H9 (cell line): ENCODE measurements around the gene SCUBE1. TPM values are rescaled to one million over a fixed set of nuclear protein-coding genes. Genes with fewer than 3 reads are reported as not detected.
A peak's percentile ranks its signal among the peaks of the same experiment; 100 is the strongest.

Experiments used
- DNase-seq: peaks from one replicate; pipeline ENCODE4 v3.0.0-alpha.2; 2017
- H2AFZ ChIP-seq: one replicate; pipeline ENCODE4 v1.6.1; 2013; ENCODE audit warnings: mild to moderate bottlenecking, low read length, control low read depth, moderate library complexity
- H2AK5ac ChIP-seq: 2 replicates; pipeline ENCODE4 v1.6.1; 2013; ENCODE audit warnings: low read length, control low read depth, mixed read lengths; ENCODE audit not compliant: insufficient read length
- H2BK120ac ChIP-seq: one replicate; pipeline ENCODE4 v1.6.1; 2013; ENCODE audit warnings: low read depth, mild to moderate bottlenecking, low read length, control low read depth, inconsistent platforms; ENCODE audit not compliant: poor library complexity, severe bottlenecking
- H2BK12ac ChIP-seq: 2 replicates; pipeline ENCODE4 v1.6.1; 2013; ENCODE audit warnings: low read length, control low read depth, mixed read lengths, low read depth; ENCODE audit not compliant: insufficient read length
- H2BK15ac ChIP-seq: 2 replicates; pipeline ENCODE4 v1.6.1; 2013; ENCODE audit warnings: low read depth, low read length, control low read depth
- H2BK20ac ChIP-seq: one replicate; pipeline ENCODE4 v1.6.1; 2013; ENCODE audit warnings: low read depth, mild to moderate bottlenecking, low read length, control low read depth, inconsistent platforms; ENCODE audit not compliant: poor library complexity, severe bottlenecking
- H2BK5ac ChIP-seq: 2 replicates; pipeline ENCODE4 v1.6.1; 2013; ENCODE audit warnings: low read length, control low read depth, mixed read lengths; ENCODE audit not compliant: insufficient read length
- H3K14ac ChIP-seq: 2 replicates; pipeline ENCODE4 v1.6.1; 2013; ENCODE audit warnings: low read length, control low read depth; ENCODE audit not compliant: insufficient read depth
- H3K18ac ChIP-seq: 2 replicates; pipeline ENCODE4 v1.6.1; 2013; ENCODE audit warnings: low read depth, mild to moderate bottlenecking, mixed read lengths, low read length, control low read depth; ENCODE audit not compliant: insufficient read length
- H3K23ac ChIP-seq: 2 replicates; pipeline ENCODE4 v1.6.1; 2013; ENCODE audit warnings: low read length, control low read depth, mixed read lengths, low read depth; ENCODE audit not compliant: insufficient read length
- H3K23me2 ChIP-seq: 2 replicates; pipeline ENCODE4 v1.6.1; 2013; ENCODE audit warnings: low read depth, mild to moderate bottlenecking, mixed read lengths, low read length, control low read depth; ENCODE audit not compliant: insufficient read length, poor library complexity, severe bottlenecking
- H3K27ac ChIP-seq: 2 replicates; pipeline ENCODE4 v1.5.1; 2013; ENCODE audit warnings: low read length, control low read depth, mixed read lengths, low read depth; ENCODE audit not compliant: insufficient read length
- H3K27me3 ChIP-seq: 2 replicates; pipeline ENCODE4 v1.6.1; 2013; ENCODE audit warnings: low read length, control low read depth, inconsistent platforms; ENCODE audit not compliant: insufficient read depth
- H3K4ac ChIP-seq: 2 replicates; pipeline ENCODE4 v1.6.1; 2013; ENCODE audit warnings: low read depth, mild to moderate bottlenecking, control low read depth, inconsistent platforms, low read length, moderate library complexity
- H3K4me1 ChIP-seq: 2 replicates; pipeline ENCODE4 v1.6.1; 2013; ENCODE audit warnings: low read length, control low read depth, inconsistent platforms; ENCODE audit not compliant: insufficient read depth
- H3K4me2 ChIP-seq: 2 replicates; pipeline ENCODE4 v1.6.1; 2013; ENCODE audit warnings: low read length, control low read depth, mixed read lengths; ENCODE audit not compliant: insufficient read length, insufficient read depth
- H3K56ac ChIP-seq: 2 replicates; pipeline ENCODE4 v1.6.1; 2013; ENCODE audit warnings: low read depth, mild to moderate bottlenecking, mixed read lengths, low read length, control low read depth; ENCODE audit not compliant: insufficient read length
- H3K79me1 ChIP-seq: 2 replicates; pipeline ENCODE4 v1.6.1; 2013; ENCODE audit warnings: low read depth, mild to moderate bottlenecking, moderate library complexity, low read length, control low read depth, inconsistent platforms; ENCODE audit not compliant: insufficient read depth, poor library complexity, severe bottlenecking
- H3K79me2 ChIP-seq: 2 replicates; pipeline ENCODE4 v1.6.1; 2013; ENCODE audit warnings: low read length, control low read depth, inconsistent platforms; ENCODE audit not compliant: insufficient read depth
- H3K9ac ChIP-seq: 2 replicates; pipeline ENCODE4 v1.6.1; 2013; ENCODE audit warnings: low read length, control low read depth, mixed read lengths; ENCODE audit not compliant: insufficient read length; ENCODE audit errors: extremely low read depth
- H3K9me3 ChIP-seq: one replicate; pipeline ENCODE4 v1.6.1; 2013; ENCODE audit warnings: low read depth, low read length, inconsistent platforms; ENCODE audit not compliant: control insufficient read depth
- H3T11ph ChIP-seq: one replicate; pipeline ENCODE4 v1.6.1; 2013; ENCODE audit warnings: mild to moderate bottlenecking, low read length, control low read depth, inconsistent platforms
- H4K20me1 ChIP-seq: one replicate; pipeline ENCODE4 v1.6.1; 2013; ENCODE audit not compliant: control insufficient read depth, insufficient read length, insufficient read depth
- H4K5ac ChIP-seq: 2 replicates; pipeline ENCODE4 v1.6.1; 2013; ENCODE audit warnings: low read depth, mild to moderate bottlenecking, mixed read lengths, low read length, control low read depth; ENCODE audit not compliant: insufficient read length
- H4K8ac ChIP-seq: replicated peaks from 2 replicates; pipeline ENCODE4 v1.6.1; 2013; ENCODE audit warnings: low read length, control low read depth, mixed read lengths, low read depth; ENCODE audit not compliant: insufficient read length
- H4K91ac ChIP-seq: 2 replicates; pipeline ENCODE4 v1.6.1; 2013; ENCODE audit warnings: low read depth, mild to moderate bottlenecking, moderate library complexity, mixed read lengths, low read length, control low read depth; ENCODE audit not compliant: insufficient read length
- H3K27ac Mint-ChIP-seq, 3 experiments: 2 replicates in 2 of 3; 3 replicates in 1 of 3; pipeline ENCODE4 v1.8.0; 2020 to 2021; ENCODE audit warnings: mixed read lengths in 3 of 3, mild to moderate bottlenecking in 1 of 3, moderate library complexity in 1 of 3
- H3K27me3 Mint-ChIP-seq: 2 replicates; pipeline ENCODE4 v1.8.0; 2021; ENCODE audit warnings: low read depth, mild to moderate bottlenecking, moderate library complexity, mixed read lengths
- H3K36me3 Mint-ChIP-seq, 3 experiments: 2 replicates in 2 of 3; 3 replicates in 1 of 3; pipeline ENCODE4 v1.8.0; 2020 to 2021; ENCODE audit warnings: low read depth in 3 of 3, mixed read lengths in 3 of 3; ENCODE audit not compliant: insufficient read depth in 1 of 3
- H3K4me1 Mint-ChIP-seq, 2 experiments: 2 replicates each; pipeline ENCODE4 v1.8.0; 2020; ENCODE audit warnings: mixed read lengths in 2 of 2
- H3K4me3 Mint-ChIP-seq, 2 experiments: 2 replicates in 1 of 2; 3 replicates in 1 of 2; pipeline ENCODE4 v1.8.0; 2020 to 2021; ENCODE audit warnings: mild to moderate bottlenecking in 2 of 2, mixed read lengths in 2 of 2, moderate library complexity in 1 of 2
- H3K9me3 Mint-ChIP-seq, 2 experiments: 2 replicates in 1 of 2; 3 replicates in 1 of 2; pipeline ENCODE4 v1.8.0; 2020; ENCODE audit warnings: mild to moderate bottlenecking in 2 of 2, mixed read lengths in 2 of 2, moderate library complexity in 1 of 2
- CTCF ChIP-seq: fragments of 200-600 bp; sonication (generic); conservative IDR thresholded peaks from 3 replicates; pipeline ENCODE4 v1.8.0; 2021; ENCODE audit warnings: antibody characterized with exemption, mild to moderate bottlenecking
- WGBS: extraction: QIAGEN DNeasy Blood & Tissue Kit; methylation state at CpG from one replicate; pipeline ENCODE4 v1.1.7; 2013; ENCODE audit warnings: missing lambda C conversion rate, low lambda C conversion rate, mixed read lengths; ENCODE audit not compliant: insufficient read length; ENCODE audit errors: extremely low coverage; 5-methylcytosine and 5-hydroxymethylcytosine counted together
- total RNA-seq: library from RNA; stranded (reverse); gene quantifications from 2 replicates; pipeline ENCODE4 v1.2.1, GENCODE V29; 2021

The SCUBE1 gene
- total RNA-seq, 1 experiment from 2014 or later = 1.2 TPM

- no peaks in the 10 kb centered on the region for H4K20me1 ChIP-seq
- H4K8ac ChIP-seq = no peak overlapping the region
- no peaks in the 10 kb centered on the region for H3K79me2 ChIP-seq
- H3T11ph ChIP-seq = no peak overlapping the region
- Mint-ChIP-seq H3K4me3 (no peak overlapping the region), H3K27me3 (no peaks in the 10 kb centered on the region; the same call in 1 of the 2 replicates), H3K4me1 (peaks cover 2 to 7% of the 10 kb centered on the region in 2 experiments; a peak in 3 of 4 replicates), H3K9me3 (no peaks in the 10 kb centered on the region; a peak in 1 of 5 replicates), H3K36me3 (no peaks in the 10 kb centered on the region), H3K27ac (peak overlapping the region in 1 of 3 experiments; percentile 74; a peak in 1 of 7 replicates)
- H3K23me2 ChIP-seq = no peaks in the 10 kb centered on the region
- no peak for DNase-seq
- H4K5ac ChIP-seq = no peak overlapping the region
- H3K9ac ChIP-seq = no peak overlapping the region
- no peak overlapping the region for H4K91ac ChIP-seq
- H2AK5ac ChIP-seq = no peak overlapping the region
- no peak overlapping the region for H2BK12ac ChIP-seq
- no peak overlapping the region for H3K18ac ChIP-seq
- H3K14ac ChIP-seq = no peak overlapping the region; the same call in 1 of the 2 replicates
- H3K23ac ChIP-seq = no peak overlapping the region
- no peaks in the 10 kb centered on the region for H3K27me3 ChIP-seq
- no peaks in the 10 kb centered on the region for H3K79me1 ChIP-seq
- H2BK15ac ChIP-seq = no peak overlapping the region
- H3K4me1 ChIP-seq = no peaks in the 10 kb centered on the region
- TF ChIP-seq CTCF = no peak
- H2BK5ac ChIP-seq = no peak overlapping the region
- no peak overlapping the region for H2BK20ac ChIP-seq
- H2AFZ ChIP-seq = no peak overlapping the region
- H3K56ac ChIP-seq = no peak overlapping the region
- no peaks in the 10 kb centered on the region for H3K9me3 ChIP-seq
- no CpG with 5 or more reads among the region's 9 CpGs for WGBS
- no peak overlapping the region for H3K4ac ChIP-seq
- H2BK120ac ChIP-seq = no peak overlapping the region
- no peak overlapping the region for H3K27ac ChIP-seq
- H3K4me2 ChIP-seq = no peak overlapping the region
These were observed 105.9 kb downstream of the SCUBE1 start for GRCh38 chr22:43237280-43237679.
